ENCODE results near the gene MON1B.

- TF ChIP-seq POLR2AphosphoS5 (IDR thresholded peaks at IDR 0.05; ENCODE audit: low read depth, low read length), result no peak
- no peak for TF ChIP-seq TAF1 (IDR thresholded peaks at IDR 0.05; ENCODE audit: borderline replicate concordance, low read depth, low read length)
- TF ChIP-seq POLR2A (IDR thresholded peaks at IDR 0.05; ENCODE audit: low read depth, low read length), result no peak
These were observed 43.0 kb downstream of the MON1B start for GRCh38 chr16:77233799-77234519.
